OCI-M1 (cell line): ENCODE measurements around the gene LAMTOR1.
"Not testable (repeated sequence)": the region's sequence is repeated elsewhere in the genome, so short reads cannot be mapped to it uniquely, and the experiment has no call there.

Source experiments
- DNase-seq: peaks from one replicate; lab custom pipeline; 2025; lab: John Stamatoyannopoulos, UW

Gene LAMTOR1

GRCh38 chr11:72102946-72103753 is at the start of gene LAMTOR1:
LAMTOR1 (minus strand) TSS chr11:72103297; CDS start chr11:72103224, 73 bp downstream.
- peak; percentile 100 for DNase-seq

GRCh38 chr11:72150882-72151281 is 47.8 kb upstream of the LAMTOR1 start:
- DNase-seq = no peak

- DNase-seq = peak; percentile 52
Observed at GRCh38 chr11:72146625-72147024, 43.5 kb upstream of the LAMTOR1 start.

GRCh38 chr11:72144807-72145565 is 41.9 kb upstream of the LAMTOR1 start:
- no peak for DNase-seq

- DNase-seq = not testable (repeated sequence)
Observed at GRCh38 chr11:72142543-72142942, 39.4 kb upstream of the LAMTOR1 start.

GRCh38 chr11:72142086-72142485 is 39.0 kb upstream of the LAMTOR1 start:
- not testable (repeated sequence) for DNase-seq

- peak; percentile 67 for DNase-seq
Observed at GRCh38 chr11:72141066-72141465, 38.0 kb upstream of the LAMTOR1 start.

GRCh38 chr11:72140661-72141060 is 37.6 kb upstream of the LAMTOR1 start:
- no peak for DNase-seq

- DNase-seq = no peak
Observed at GRCh38 chr11:72139500-72139899, 36.4 kb upstream of the LAMTOR1 start.

GRCh38 chr11:72138821-72139390 is 35.8 kb upstream of the LAMTOR1 start:
- DNase-seq = no peak

GRCh38 chr11:72136684-72137262 is 33.7 kb upstream of the LAMTOR1 start:
- DNase-seq = no peak

- DNase-seq = no peak
Observed at GRCh38 chr11:72135891-72136683, 33.0 kb upstream of the LAMTOR1 start.

GRCh38 chr11:72135473-72135872 is 32.4 kb upstream of the LAMTOR1 start, which contains the start of gene FOLR3:
FOLR3 (plus strand) TSS chr11:72135725; CDS start chr11:72135953, 228 bp downstream.
- DNase-seq = not testable (repeated sequence)

- DNase-seq = no peak
Observed at GRCh38 chr11:72132646-72133045, 29.5 kb upstream of the LAMTOR1 start.

GRCh38 chr11:72129381-72129780 is 26.3 kb upstream of the LAMTOR1 start:
- DNase-seq = no peak

- peak; percentile 56 for DNase-seq
Observed at GRCh38 chr11:72127923-72128322, 24.8 kb upstream of the LAMTOR1 start.

GRCh38 chr11:72125956-72126355 is 22.9 kb upstream of the LAMTOR1 start:
- DNase-seq = no peak

GRCh38 chr11:72124046-72124445 is 20.9 kb upstream of the LAMTOR1 start:
- DNase-seq = no peak

- no peak for DNase-seq
Observed at GRCh38 chr11:72123117-72123653, 20.1 kb upstream of the LAMTOR1 start.

GRCh38 chr11:72122607-72123006 is 19.5 kb upstream of the LAMTOR1 start:
- DNase-seq = peak; percentile 61

- DNase-seq = no peak
Observed at GRCh38 chr11:72120930-72121329, 17.8 kb upstream of the LAMTOR1 start.
